Measurements from ENCODE around the gene KRT2. TPM values are rescaled to one million over a fixed set of nuclear protein-coding genes. Genes with fewer than 3 reads are reported as not detected.
A peak's percentile ranks its signal among the peaks of the same experiment; 100 is the strongest.

Gene KRT2
- total and polyA plus RNA-seq, 9 of the 15 experiments (the other 6 are each of a cell fraction or from before 2014, with no cell fraction given): 0.03 to 0.69 (median 0.07) TPM; not detected in 2

GRCh38 chr12:52660934-52661499 is 9.0 kb upstream of the KRT2 start (continued):
- no peak for TF ChIP-seq DACH1 (IDR thresholded peaks at IDR 0.05; ENCODE audit: partially characterized antibody)
- TF ChIP-seq SMAD4 (CRISPR knock-in tag; conservative IDR thresholded peaks at IDR 0.05): no peak
- TF ChIP-seq CLOCK (CRISPR knock-in tag; IDR thresholded peaks at IDR 0.05; ENCODE audit: borderline replicate concordance): no peak
- no peak for TF ChIP-seq RBM17 (IDR thresholded peaks at IDR 0.05; ENCODE audit: borderline replicate concordance, low read depth, low read length)
- TF ChIP-seq ZC3H4 (CRISPR knock-in tag; IDR thresholded peaks at IDR 0.05; ENCODE audit: borderline replicate concordance): no peak
- no peak for TF ChIP-seq KDM4B (IDR thresholded peaks at IDR 0.05; ENCODE audit: borderline replicate concordance in 2 of 2, low read depth in 1 of 2)
- no peak for TF ChIP-seq SLC30A9 (CRISPR knock-in tag; IDR thresholded peaks at IDR 0.05)
- TF ChIP-seq C11orf30 (IDR thresholded peaks at IDR 0.05; ENCODE audit: low read depth): peak; percentile 83
- no peak for TF ChIP-seq CHD7 (IDR thresholded peaks at IDR 0.05; ENCODE audit: low read depth, low read length)
- no peak for TF ChIP-seq HMG20B (CRISPR knock-in tag; IDR thresholded peaks at IDR 0.05)
- TF ChIP-seq HDAC6 (IDR thresholded peaks at IDR 0.05; ENCODE audit: low read depth, low read length): no peak
- no peak for TF ChIP-seq MCM5 (IDR thresholded peaks at IDR 0.05; ENCODE audit: low read depth)
- no peak for TF ChIP-seq TCFL5 (CRISPR knock-in tag; conservative IDR thresholded peaks at IDR 0.05)
- no peak for TF ChIP-seq ZFP36 (IDR thresholded peaks at IDR 0.05; ENCODE audit: low read depth, low read length, partially characterized antibody)
- no peak for TF ChIP-seq ZBED1 (IDR thresholded peaks at IDR 0.05)

Measured in K562 (cell line).